Stimulated activated memory B cell treated with anti-CD40 and anti-IgM and Interleukin-4, amounts not matched to agents 10 μg/mL and 1 μg/mL and 100 μg/mL, for 72 hours (primary cell): ENCODE data around the gene UBE2U.

Source experiments
- ATAC-seq: fragments of 150-1000 bp; cut with Tn5 transposase; 2 replicates; pipeline ENCODE4 v1.10.0; 2021
- H3K27ac Mint-ChIP-seq: one replicate; pipeline ENCODE4 v1.8.0; 2022; ENCODE audit warnings: mild to moderate bottlenecking, mixed read lengths
- H3K27me3 Mint-ChIP-seq: one replicate; pipeline ENCODE4 v1.8.0; 2022; ENCODE audit warnings: mixed read lengths
- H3K36me3 Mint-ChIP-seq: one replicate; pipeline ENCODE4 v1.8.0; 2022; ENCODE audit warnings: mixed read lengths
- H3K4me1 Mint-ChIP-seq: one replicate; pipeline ENCODE4 v1.8.0; 2022; ENCODE audit warnings: mixed read lengths
- H3K4me3 Mint-ChIP-seq: one replicate; pipeline ENCODE4 v1.8.0; 2022; ENCODE audit warnings: mild to moderate bottlenecking, moderate library complexity, mixed read lengths
- H3K9me3 Mint-ChIP-seq: one replicate; pipeline ENCODE4 v1.8.0; 2022; ENCODE audit warnings: mixed read lengths

Gene UBE2U

DNA sequence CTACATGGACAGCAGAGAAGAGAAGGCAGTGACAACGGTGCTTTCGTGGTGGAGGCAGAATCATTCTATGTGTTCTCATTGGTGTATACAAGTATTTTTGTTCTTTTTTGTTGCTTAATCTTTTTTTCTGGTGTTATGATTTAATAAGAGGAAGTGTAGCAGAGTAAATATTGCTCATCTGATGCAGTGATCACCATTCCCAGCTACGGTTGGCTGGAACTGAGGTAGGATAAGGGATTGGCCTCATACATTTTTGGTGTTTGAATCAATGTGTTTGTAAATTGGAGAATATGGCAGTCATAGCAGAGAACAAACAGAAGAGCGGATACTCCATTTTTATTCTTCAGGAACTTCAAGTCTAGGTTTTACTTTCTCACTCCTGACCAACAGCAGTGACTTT, 76.6 kb downstream of the UBE2U start:
- H3K36me3 Mint-ChIP-seq: no peaks in the 10 kb centered on the region

DNA sequence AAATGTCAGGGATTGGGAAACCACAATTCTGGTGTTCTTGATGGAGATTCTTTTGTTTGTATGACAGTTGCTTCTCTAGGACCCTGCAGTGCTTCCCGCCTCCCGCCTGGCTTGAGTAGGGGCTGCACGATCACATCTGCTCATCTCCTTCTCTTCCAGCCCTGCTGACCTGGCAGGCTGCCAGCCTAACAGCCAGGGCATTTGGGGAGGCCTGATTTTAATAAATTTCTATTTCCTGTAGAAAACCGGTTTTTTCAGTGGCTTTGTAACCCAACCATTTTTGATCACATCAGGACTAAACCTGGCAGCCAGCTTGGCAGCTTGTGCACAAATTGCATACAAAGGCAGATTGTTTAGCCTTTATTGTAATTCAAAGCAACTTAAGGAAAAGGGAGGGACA, 78.9 kb downstream of the UBE2U start:
- Mint-ChIP-seq H3K27me3 (no peaks in the 10 kb centered on the region), H3K36me3 (no peaks in the 10 kb centered on the region), H3K4me3 (no peak overlapping the region), H3K9me3 (no peaks in the 10 kb centered on the region), H3K27ac (no peak overlapping the region), H3K4me1 (no peaks in the 10 kb centered on the region)
- no peak for ATAC-seq

More for the DNA sequence above, 76.6 kb downstream of the UBE2U start:
- ATAC-seq: no peak
- H3K27ac Mint-ChIP-seq: no peak overlapping the region
- H3K4me3 Mint-ChIP-seq: no peak overlapping the region
- H3K4me1 Mint-ChIP-seq: no peaks in the 10 kb centered on the region
- no peaks in the 10 kb centered on the region for H3K9me3 Mint-ChIP-seq
- H3K27me3 Mint-ChIP-seq: no peaks in the 10 kb centered on the region

DNA sequence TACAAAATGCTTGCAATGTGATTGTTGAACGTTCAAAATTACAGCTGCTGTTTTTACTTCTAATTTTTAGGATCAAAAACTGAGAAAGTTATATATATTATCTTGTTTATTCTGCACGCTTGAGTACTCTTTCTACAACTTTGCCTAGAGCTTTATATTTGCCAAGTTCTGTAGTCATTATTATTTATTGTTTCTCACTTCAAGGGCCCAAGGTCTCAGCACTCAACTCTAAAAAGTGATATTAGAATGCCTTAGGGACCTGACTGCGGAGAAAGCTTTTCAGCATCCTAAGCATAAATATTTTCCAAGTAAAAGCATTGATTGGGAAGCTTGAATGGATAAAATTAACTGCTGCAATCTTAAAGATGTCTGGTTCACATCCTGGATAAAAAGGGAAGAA, 83.6 kb downstream of the UBE2U start:
- peaks cover 23% of the 10 kb centered on the region for H3K27me3 Mint-ChIP-seq
- no peaks in the 10 kb centered on the region for H3K36me3 Mint-ChIP-seq
- H3K27ac Mint-ChIP-seq: no peak overlapping the region
- H3K4me1 Mint-ChIP-seq: no peaks in the 10 kb centered on the region
- no peak overlapping the region for H3K4me3 Mint-ChIP-seq
- ATAC-seq: no peak
- no peaks in the 10 kb centered on the region for H3K9me3 Mint-ChIP-seq

- Mint-ChIP-seq H3K27me3 (peaks cover 32% of the 10 kb centered on the region), H3K4me3 (no peak overlapping the region), H3K9me3 (no peaks in the 10 kb centered on the region), H3K27ac (no peak overlapping the region), H3K4me1 (no peaks in the 10 kb centered on the region), H3K36me3 (no peaks in the 10 kb centered on the region)
- ATAC-seq: no peak
Measured at GRCh38 chr1:64290420-64290819, 87.0 kb downstream of the UBE2U start.

DNA sequence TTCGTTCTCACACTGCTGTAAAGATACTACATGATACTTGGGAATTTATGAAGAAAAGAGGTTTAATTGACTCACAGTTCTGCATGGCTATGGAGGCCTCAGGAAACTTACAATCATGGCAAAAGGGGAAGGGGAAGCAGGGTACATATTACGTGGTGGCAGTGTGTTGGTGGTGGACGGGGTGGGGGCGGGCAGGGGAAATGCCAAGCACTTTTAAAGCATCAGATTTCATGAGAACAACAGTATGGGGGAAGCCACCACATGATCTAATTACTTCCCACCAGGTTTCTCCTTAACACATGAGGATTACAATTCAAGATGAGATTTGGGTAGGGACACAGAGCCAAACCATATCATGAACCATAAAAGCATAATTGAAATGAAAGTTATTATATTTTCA, 88.5 kb downstream of the UBE2U start:
- H3K4me1 Mint-ChIP-seq: no peaks in the 10 kb centered on the region
- no peak overlapping the region for H3K4me3 Mint-ChIP-seq
- no peaks in the 10 kb centered on the region for H3K9me3 Mint-ChIP-seq
- H3K36me3 Mint-ChIP-seq: no peaks in the 10 kb centered on the region
- no peak for ATAC-seq
- H3K27me3 Mint-ChIP-seq: peaks cover 47% of the 10 kb centered on the region
- H3K27ac Mint-ChIP-seq: no peak overlapping the region

GRCh38 chr1:64292399-64292798, 89.0 kb downstream of the UBE2U start:
- H3K36me3 Mint-ChIP-seq: no peaks in the 10 kb centered on the region

DNA sequence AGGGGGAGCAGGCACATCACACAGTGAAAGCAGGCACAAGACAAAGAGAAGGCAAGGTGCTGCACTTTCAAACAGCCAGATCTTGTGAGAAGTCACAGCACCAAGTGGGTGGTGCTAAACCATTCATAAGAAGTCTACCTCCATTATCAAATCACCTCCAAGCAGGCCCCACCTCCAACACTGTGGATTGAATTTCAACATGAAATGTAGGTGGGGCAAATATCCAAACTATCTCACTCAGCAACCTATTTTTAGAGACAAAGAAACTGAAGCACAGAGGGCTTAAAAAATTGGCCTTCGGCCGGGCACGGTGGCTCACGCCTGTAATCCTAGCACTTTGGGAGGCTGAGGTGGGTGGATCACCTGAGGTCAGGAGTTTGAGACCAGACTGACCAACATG, 90.4 kb downstream of the UBE2U start:
- Mint-ChIP-seq H3K9me3 (no peaks in the 10 kb centered on the region), H3K36me3 (no peaks in the 10 kb centered on the region), H3K27me3 (peaks cover 62% of the 10 kb centered on the region), H3K4me1 (no peaks in the 10 kb centered on the region), H3K27ac (no peak overlapping the region), H3K4me3 (no peak overlapping the region)
- ATAC-seq: no peak

More at GRCh38 chr1:64292399-64292798, 89.0 kb downstream of the UBE2U start:
- H3K4me1 Mint-ChIP-seq: no peaks in the 10 kb centered on the region
- H3K4me3 Mint-ChIP-seq: no peak overlapping the region
- no peak overlapping the region for H3K27ac Mint-ChIP-seq
- peaks cover 52% of the 10 kb centered on the region for H3K27me3 Mint-ChIP-seq
- ATAC-seq: no peak
- H3K9me3 Mint-ChIP-seq: no peaks in the 10 kb centered on the region

- ATAC-seq: no peak
- no peaks in the 10 kb centered on the region for H3K4me1 Mint-ChIP-seq
- no peak overlapping the region for H3K4me3 Mint-ChIP-seq
- no peaks in the 10 kb centered on the region for H3K9me3 Mint-ChIP-seq
- H3K27me3 Mint-ChIP-seq: peaks cover 57% of the 10 kb centered on the region
- no peaks in the 10 kb centered on the region for H3K36me3 Mint-ChIP-seq
- no peak overlapping the region for H3K27ac Mint-ChIP-seq
Measured at GRCh38 chr1:64295136-64295535, 91.7 kb downstream of the UBE2U start.

- H3K4me3 Mint-ChIP-seq: no peak overlapping the region
- peaks cover 57% of the 10 kb centered on the region for H3K27me3 Mint-ChIP-seq
- no peaks in the 10 kb centered on the region for H3K4me1 Mint-ChIP-seq
- no peaks in the 10 kb centered on the region for H3K36me3 Mint-ChIP-seq
- ATAC-seq: no peak
- no peaks in the 10 kb centered on the region for H3K9me3 Mint-ChIP-seq
- no peak overlapping the region for H3K27ac Mint-ChIP-seq
Measured at GRCh38 chr1:64295561-64295960, 92.1 kb downstream of the UBE2U start.

- Mint-ChIP-seq H3K27me3 (peaks cover 51% of the 10 kb centered on the region), H3K9me3 (no peaks in the 10 kb centered on the region), H3K27ac (no peak overlapping the region), H3K4me1 (no peaks in the 10 kb centered on the region), H3K36me3 (no peaks in the 10 kb centered on the region), H3K4me3 (no peak overlapping the region)
- no peak for ATAC-seq
Measured at GRCh38 chr1:64296459-64296858, 93.0 kb downstream of the UBE2U start.

DNA sequence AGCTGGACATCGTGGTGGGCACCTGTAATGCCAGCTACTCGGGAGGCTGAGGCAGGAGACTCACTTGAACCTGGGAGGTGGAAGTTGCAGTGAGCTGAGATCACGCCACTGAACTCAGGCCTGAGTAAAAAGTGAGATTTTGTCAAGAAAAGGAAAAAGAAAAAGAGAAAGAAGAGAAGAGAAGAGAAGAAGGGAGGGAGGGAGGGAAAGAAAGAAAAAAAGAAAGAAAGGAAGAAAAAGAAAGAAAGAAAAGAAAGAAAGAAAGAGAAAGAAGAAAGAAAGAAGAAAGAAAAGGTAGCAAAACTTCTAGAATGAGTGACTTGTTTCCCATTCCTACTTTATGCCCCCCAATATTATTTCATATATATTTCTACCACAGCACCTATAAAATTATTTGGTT, 98.8 kb downstream of the UBE2U start:
- no peaks in the 10 kb centered on the region for H3K9me3 Mint-ChIP-seq
- no peak overlapping the region for H3K27ac Mint-ChIP-seq
- no peaks in the 10 kb centered on the region for H3K36me3 Mint-ChIP-seq
- no peaks in the 10 kb centered on the region for H3K4me1 Mint-ChIP-seq
- no peak overlapping the region for H3K4me3 Mint-ChIP-seq
- peaks cover 24% of the 10 kb centered on the region for H3K27me3 Mint-ChIP-seq
- ATAC-seq: no peak

GRCh38 chr1:64302971-64303370, 99.5 kb downstream of the UBE2U start:
- no peaks in the 10 kb centered on the region for H3K9me3 Mint-ChIP-seq

GRCh38 chr1:64304823-64305222, 101.4 kb downstream of the UBE2U start:
- Mint-ChIP-seq H3K4me1 (no peaks in the 10 kb centered on the region), H3K4me3 (no peak overlapping the region), H3K36me3 (no peaks in the 10 kb centered on the region), H3K27ac (no peak overlapping the region), H3K27me3 (peaks cover 7% of the 10 kb centered on the region), H3K9me3 (no peaks in the 10 kb centered on the region)
- ATAC-seq: no peak

More at GRCh38 chr1:64302971-64303370, 99.5 kb downstream of the UBE2U start:
- ATAC-seq: no peak
- peaks cover 17% of the 10 kb centered on the region for H3K27me3 Mint-ChIP-seq
- no peak overlapping the region for H3K4me3 Mint-ChIP-seq
- H3K27ac Mint-ChIP-seq: no peak overlapping the region
- no peaks in the 10 kb centered on the region for H3K4me1 Mint-ChIP-seq
- no peaks in the 10 kb centered on the region for H3K36me3 Mint-ChIP-seq

DNA sequence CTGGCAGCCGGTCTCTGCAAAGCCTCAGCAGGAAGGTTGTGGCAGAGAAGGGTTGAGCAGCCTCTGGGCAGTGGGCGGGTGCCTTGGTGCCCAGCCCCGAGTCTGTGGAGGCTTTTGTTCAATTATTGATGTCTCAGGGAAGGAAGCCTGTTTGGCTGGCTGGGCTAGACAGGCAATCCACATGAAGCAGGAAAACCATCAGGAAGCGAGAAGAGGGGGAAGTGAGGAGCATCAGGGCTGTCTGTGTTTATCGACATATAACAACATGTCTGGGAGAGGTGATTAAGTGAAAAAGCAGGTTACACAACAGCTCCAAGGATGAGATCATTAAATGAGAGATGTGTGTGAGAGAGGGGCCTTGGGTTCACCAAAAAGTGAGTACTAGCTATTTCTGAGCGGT, 105.4 kb downstream of the UBE2U start:
- H3K9me3 Mint-ChIP-seq: no peaks in the 10 kb centered on the region
- H3K27ac Mint-ChIP-seq: no peak overlapping the region
- H3K27me3 Mint-ChIP-seq: no peaks in the 10 kb centered on the region
- H3K36me3 Mint-ChIP-seq: no peaks in the 10 kb centered on the region
- H3K4me1 Mint-ChIP-seq: no peaks in the 10 kb centered on the region
- no peak overlapping the region for H3K4me3 Mint-ChIP-seq
- no peak for ATAC-seq

DNA sequence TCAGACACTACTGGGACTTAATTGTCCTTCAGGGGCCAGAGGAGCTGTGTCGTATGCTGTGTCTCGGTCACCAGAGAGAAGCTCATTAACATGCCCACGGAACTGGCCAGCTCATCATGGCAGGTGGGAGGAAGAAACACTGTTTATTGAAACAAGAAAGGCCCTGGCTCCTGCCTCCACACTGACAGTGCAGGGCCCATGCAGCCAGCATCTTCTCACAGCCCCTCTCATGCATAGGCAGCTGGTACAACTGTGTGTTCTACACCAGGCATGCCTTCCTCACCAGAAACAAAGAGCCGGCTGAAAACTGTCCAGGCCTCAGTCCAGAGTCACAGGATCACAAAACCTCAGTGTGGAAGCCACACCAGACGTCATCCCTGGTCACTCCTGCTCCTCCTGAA, 106.0 kb downstream of the UBE2U start:
- H3K27ac Mint-ChIP-seq: no peak overlapping the region
- H3K4me3 Mint-ChIP-seq: no peak overlapping the region
- no peaks in the 10 kb centered on the region for H3K27me3 Mint-ChIP-seq
- no peak for ATAC-seq
- H3K4me1 Mint-ChIP-seq: no peaks in the 10 kb centered on the region
- no peaks in the 10 kb centered on the region for H3K9me3 Mint-ChIP-seq
- H3K36me3 Mint-ChIP-seq: no peaks in the 10 kb centered on the region

- Mint-ChIP-seq H3K27ac (no peak overlapping the region), H3K36me3 (no peaks in the 10 kb centered on the region), H3K27me3 (no peaks in the 10 kb centered on the region), H3K4me1 (no peaks in the 10 kb centered on the region), H3K4me3 (no peak overlapping the region), H3K9me3 (no peaks in the 10 kb centered on the region)
- no peak for ATAC-seq
Measured at GRCh38 chr1:64310760-64311159, 107.3 kb downstream of the UBE2U start.

DNA sequence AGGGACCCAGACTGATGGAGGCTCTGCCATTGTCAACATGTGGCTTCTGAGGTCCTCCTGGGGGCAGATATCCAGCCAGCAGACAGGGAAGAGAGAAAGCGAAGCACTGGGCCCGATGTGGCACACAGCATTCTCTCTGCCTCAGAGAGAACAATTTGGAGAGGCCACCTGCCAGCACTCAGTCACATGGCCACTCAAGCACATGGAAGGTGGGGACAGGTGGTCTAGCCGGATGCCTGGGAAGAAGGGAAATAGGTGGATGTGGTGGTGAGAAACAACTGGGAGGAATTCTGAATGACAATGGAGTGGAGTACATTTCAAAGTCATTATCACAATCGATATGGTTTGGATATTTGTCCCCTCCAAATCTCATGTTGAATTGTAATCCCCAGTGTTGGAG, 109.0 kb downstream of the UBE2U start:
- Mint-ChIP-seq H3K27ac (no peak overlapping the region), H3K27me3 (no peaks in the 10 kb centered on the region), H3K36me3 (no peaks in the 10 kb centered on the region), H3K4me3 (no peak overlapping the region), H3K9me3 (no peaks in the 10 kb centered on the region), H3K4me1 (no peaks in the 10 kb centered on the region)
- no peak for ATAC-seq
